Spleen (tissue), 11 donors: ENCODE results near the gene PYGB. TPM values are rescaled to one million over a fixed set of nuclear protein-coding genes. Genes with fewer than 3 reads are reported as not detected.

ENCODE experiments used
- DNase-seq: peaks from one replicate; pipeline ENCODE4 v3.0.0-alpha.2; 2020
- H3K27ac ChIP-seq, 8 donors: fragments of 200-600 bp; sonication (generic) in 7 of 8; 1 replicate in 4 of 8; 2 replicates in 4 of 8; pipeline versions ENCODE4 v1.5.0 to v1.8.0; 2016 to 2021; ENCODE audit warnings: inconsistent platforms in 4 of 8, mild to moderate bottlenecking in 4 of 8, moderate library complexity in 1 of 8
- H3K27me3 ChIP-seq, 7 donors: fragments of 200-600 bp; sonication (generic) in 6 of 7; replicated peaks in 1 of 7; 1 replicate in 4 of 7; 2 replicates in 3 of 7; pipeline versions ENCODE4 v1.5.0 to v1.8.0; 2016 to 2021; ENCODE audit warnings: inconsistent platforms in 3 of 7, mild to moderate bottlenecking in 1 of 7
- H3K36me3 ChIP-seq, 6 donors: fragments of 200-600 bp; sonication (generic) in 5 of 6; 1 replicate in 4 of 6; 2 replicates in 2 of 6; pipeline versions ENCODE4 v1.5.0 to v1.8.0; 2016 to 2021; ENCODE audit warnings: inconsistent platforms in 2 of 6
- H3K4me1 ChIP-seq, 6 donors: fragments of 200-600 bp; sonication (generic) in 5 of 6; 1 replicate in 3 of 6; 2 replicates in 3 of 6; pipeline versions ENCODE4 v1.5.0 to v1.8.0; 2016 to 2021; ENCODE audit warnings: inconsistent platforms in 3 of 6
- H3K4me3 ChIP-seq, 8 donors: fragments of 200-600 bp; sonication (generic) in 7 of 8; 1 replicate in 4 of 8; 2 replicates in 4 of 8; pipeline versions ENCODE4 v1.5.0 to v1.8.0; 2016 to 2021; ENCODE audit warnings: inconsistent platforms in 4 of 8, mild to moderate bottlenecking in 4 of 8, moderate library complexity in 2 of 8
- H3K9me3 ChIP-seq, 8 donors: fragments of 200-600 bp; sonication (generic) in 7 of 8; 1 replicate in 4 of 8; 2 replicates in 4 of 8; pipeline versions ENCODE4 v1.5.0 to v1.8.0; 2016 to 2021; ENCODE audit warnings: inconsistent platforms in 4 of 8
- CTCF ChIP-seq, 11 experiments: fragments of 200-600 bp in 7 of 11; fragments of 450-650 bp in 4 of 11; sonication (generic) in 4 of 11; IDR thresholded peaks in 8 of 11; conservative IDR thresholded peaks in 3 of 11; 1 replicate in 7 of 11; 2 replicates in 4 of 11; pipeline versions ENCODE4 v1.4.0 to v1.8.0; 2016 to 2021; ENCODE audit warnings: antibody characterized with exemption in 11 of 11, inconsistent platforms in 4 of 11, mild to moderate bottlenecking in 1 of 11
- POLR2A ChIP-seq, 3 donors: fragments of 450-650 bp; IDR thresholded peaks; one replicate each; pipeline ENCODE4 v1.5.1; 2017; ENCODE audit warnings: antibody characterized with exemption in 3 of 3, mild to moderate bottlenecking in 1 of 3
- POLR2AphosphoS5 ChIP-seq, 3 donors: sonication (generic); formaldehyde crosslinking; IDR thresholded peaks; one replicate each; pipeline ENCODE4 v1.5.1; 2017; ENCODE audit warnings: antibody characterized with exemption in 3 of 3
- WGBS, 5 donors: extraction: QIAGEN DNeasy Blood & Tissue Kit in 3 of 5; methylation state at CpG; one replicate each; pipeline versions ENCODE4 v1.1.5 to v1.1.7; 2013 to 2018; 5-methylcytosine and 5-hydroxymethylcytosine counted together
- intact Hi-C: fragments of 100-400 bp; cut with DNase I; formaldehyde crosslinking; loops from one replicate; pipeline ENCODE4 v1.15.0; 2023; ENCODE audit warnings: low total_unique reads
- polyA plus RNA-seq, 3 donors: library from polyadenylated mRNA; stranded (reverse); fragments of 200-250 nt; gene quantifications; one replicate each; pipeline ENCODE4 v1.2.1, GENCODE V29; 2013
- total RNA-seq, 7 donors: library from RNA; depleted of rRNA in 3 of 7; stranded (reverse); fragments of >200 nt in 3 of 7; fragmentation: NEBNext Ultra II Directional in 4 of 7; extraction: Animal tissue kit (Norgen Biotek cat#: 25700) in 4 of 7; gene quantifications; one replicate each; pipeline versions ENCODE4 v1.1.0 to v1.2.1, GENCODE V29; 2016 to 2021
- donor health status: healthy with polysubstance abuse.
- donor health status: DM: no; HTN: no; CAD: no; lungs with moderate emphysema.
- donor health status: DM: no; HTN: no; CAD: no.
- donor health status: Bipolar disorder and iron deficiency.
- donor health status: healthy.
- donor health status: DM: no; HTN: no; CAD: no.
- donor health status: DM: yes; HTN: yes; CAD: no.

PYGB gene
- total and polyA plus RNA-seq, 10 donors: 10.5 to 47.8 (median 32.3) TPM

- H3K4me3 ChIP-seq: peak overlapping the region in 6 of 8 donors; percentile 97 to 99 (median 98)
- intact Hi-C loops: no loop called here
Measured at GRCh38 chr20:25249198-25249931, 1.5 kb downstream of the PYGB start.

GRCh38 chr20:25250508-25250907, 2.6 kb downstream of the PYGB start:
- H3K27ac ChIP-seq: no peak overlapping the region
- intact Hi-C loops: no loop called here
- H3K4me3 ChIP-seq: no peak overlapping the region
- H3K9me3 ChIP-seq: no peaks in the 10 kb centered on the region
- H3K27me3 ChIP-seq: no peaks in the 10 kb centered on the region
- DNase-seq: no peak
- TF ChIP-seq CTCF (IDR thresholded peaks at IDR 0.05 in 8 of 11, conservative IDR thresholded peaks at IDR 0.05 in 3 of 11) (no peak), POLR2A (IDR thresholded peaks at IDR 0.05) (no peak), POLR2AphosphoS5 (IDR thresholded peaks at IDR 0.05) (no peak)
- H3K36me3 ChIP-seq: peaks cover 0 to 24% (median 0%) of the 10 kb centered on the region in 6 donors
- H3K4me1 ChIP-seq: peaks cover 11 to 68% (median 35%) of the 10 kb centered on the region in 6 donors
- 89 to 98% (median 94%) methylated on average over 3 of the region's 3 CpGs for WGBS, 5 donors

More at GRCh38 chr20:25249198-25249931, 1.5 kb downstream of the PYGB start:
- Histone ChIP-seq H3K27me3 (no peaks in the 10 kb centered on the region), H3K4me1 (peaks cover 11 to 68% (median 35%) of the 10 kb centered on the region in 6 donors), H3K36me3 (peaks cover 0 to 18% (median 0%) of the 10 kb centered on the region in 6 donors), H3K27ac (no peak overlapping the region), H3K9me3 (no peaks in the 10 kb centered on the region)
- no peak for TF ChIP-seq POLR2AphosphoS5 (IDR thresholded peaks at IDR 0.05)
- 61 to 79% (median 76%) methylated on average over 9 of the region's 9 CpGs for WGBS, 5 donors
- no peak for DNase-seq

- Histone ChIP-seq H3K27me3 (no peaks in the 10 kb centered on the region), H3K9me3 (no peaks in the 10 kb centered on the region), H3K4me3 (no peak overlapping the region), H3K36me3 (peaks cover 0 to 29% (median 0%) of the 10 kb centered on the region in 6 donors), H3K27ac (no peak overlapping the region), H3K4me1 (peaks cover 11 to 68% (median 35%) of the 10 kb centered on the region in 6 donors)
- no peak for DNase-seq
- intact Hi-C loops: no loop called here
- no peak for TF ChIP-seq POLR2A (IDR thresholded peaks at IDR 0.05)
- no peak for TF ChIP-seq CTCF (IDR thresholded peaks at IDR 0.05 in 8 of 11, conservative IDR thresholded peaks at IDR 0.05 in 3 of 11)
- TF ChIP-seq POLR2AphosphoS5 (IDR thresholded peaks at IDR 0.05): no peak
- 91 to 97% (median 94%) methylated on average over 9 of the region's 9 CpGs for WGBS, 5 donors
Measured at GRCh38 chr20:25251019-25251418, 3.1 kb downstream of the PYGB start.

GRCh38 chr20:25251558-25251957, 3.7 kb downstream of the PYGB start:
- intact Hi-C loops: no loop called here
- Histone ChIP-seq H3K27me3 (no peaks in the 10 kb centered on the region), H3K4me3 (no peak overlapping the region), H3K4me1 (peaks cover 11 to 65% (median 33%) of the 10 kb centered on the region in 6 donors), H3K27ac (no peak overlapping the region), H3K9me3 (no peaks in the 10 kb centered on the region), H3K36me3 (peaks cover 0 to 29% (median 0%) of the 10 kb centered on the region in 6 donors)
- 80 to 96% (median 92%) methylated on average over 4 of the region's 4 CpGs for WGBS, 5 donors
- TF ChIP-seq CTCF (IDR thresholded peaks at IDR 0.05 in 8 of 11, conservative IDR thresholded peaks at IDR 0.05 in 3 of 11) (no peak), POLR2A (IDR thresholded peaks at IDR 0.05) (no peak), POLR2AphosphoS5 (IDR thresholded peaks at IDR 0.05) (no peak)
- DNase-seq: no peak
